Suppressor macrophage (primary cell): ENCODE measurements around the gene L3MBTL4.
"Not testable (repeated sequence)": the region's sequence is repeated elsewhere in the genome, so short reads cannot be mapped to it uniquely, and the experiment has no call there.

Source experiments
- DNase-seq, 4 experiments: peaks; one replicate each; pipeline ENCODE4 v3.0.0-alpha.2; 2020 to 2022

Gene L3MBTL4

DNA sequence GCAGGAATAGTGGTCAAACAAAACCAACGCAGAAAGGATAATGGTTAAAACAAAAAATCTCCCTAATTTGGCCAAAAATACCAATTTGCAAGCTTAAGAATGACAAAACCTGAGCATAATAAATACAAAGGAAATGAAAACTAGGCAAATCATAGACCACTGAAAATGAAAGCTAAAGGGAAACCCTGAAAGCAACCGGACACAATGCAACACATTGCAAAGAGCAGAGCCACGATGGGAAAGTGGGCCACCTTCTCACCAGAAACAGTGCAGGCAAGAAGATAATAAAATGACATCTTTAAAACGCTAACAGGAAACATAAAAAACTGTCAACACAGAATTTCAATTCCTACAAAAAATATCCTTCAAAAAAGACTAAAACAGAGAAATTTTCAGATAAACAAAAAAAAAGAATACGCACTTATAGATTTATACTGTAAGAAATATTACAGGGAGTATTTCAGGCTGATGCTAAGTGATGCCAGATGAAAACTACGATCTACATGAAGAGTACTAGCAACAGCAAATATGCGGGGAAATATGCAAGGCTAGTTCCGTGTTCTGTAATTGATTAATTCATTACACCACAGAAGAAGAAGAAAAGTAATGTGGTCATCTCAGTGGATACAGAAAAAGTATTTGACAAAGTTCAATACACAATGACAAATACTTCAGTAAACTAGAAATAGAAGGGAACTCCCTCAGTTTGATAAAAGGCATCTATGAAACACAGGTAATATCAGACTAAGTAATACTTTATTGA is 239.5 kb downstream of the L3MBTL4 start:
- DNase-seq = no peak

- no peak for DNase-seq
Observed at GRCh38 chr18:6170604-6171003, 244.1 kb downstream of the L3MBTL4 start.

DNA sequence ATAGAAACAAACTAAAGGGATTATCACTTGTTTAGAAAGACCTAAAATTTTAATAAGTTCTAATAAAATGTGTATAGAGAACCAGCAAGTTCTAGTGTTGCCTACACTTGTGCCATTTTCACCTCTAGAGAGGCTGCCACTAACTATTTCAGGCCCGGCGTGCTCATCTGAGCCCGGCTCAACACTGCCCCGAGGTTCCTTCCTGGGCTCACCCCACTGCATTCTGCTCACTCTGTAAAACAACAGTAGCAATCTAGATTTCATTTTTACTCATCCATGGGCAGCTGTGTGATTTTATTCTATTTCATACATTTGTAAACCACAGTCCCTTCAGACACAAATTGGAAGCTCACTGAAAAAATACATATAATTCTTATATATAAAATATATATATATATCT is 253.2 kb downstream of the L3MBTL4 start:
- no peak for DNase-seq

- no peak for DNase-seq
Observed at GRCh38 chr18:6159426-6159825, 255.3 kb downstream of the L3MBTL4 start.

DNA sequence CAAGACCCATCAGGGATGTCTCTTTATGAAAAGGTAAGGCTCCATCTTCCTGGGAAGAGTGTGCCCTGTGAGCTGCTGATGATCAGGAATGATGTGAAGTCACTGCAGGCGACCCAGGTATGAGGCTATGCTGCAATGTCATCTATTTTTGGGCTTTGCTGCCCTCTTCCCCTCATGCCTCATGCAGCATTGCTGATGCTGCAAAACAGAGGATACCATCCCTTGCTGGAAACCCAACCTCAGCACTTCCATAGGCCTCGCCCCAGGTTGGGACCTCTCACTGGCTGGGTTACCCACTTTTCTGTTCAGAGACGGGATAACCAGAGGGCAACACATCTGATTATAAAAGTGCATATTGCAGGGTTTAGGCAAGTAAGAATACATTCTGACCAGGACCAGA is 255.8 kb downstream of the L3MBTL4 start:
- DNase-seq = no peak

DNA sequence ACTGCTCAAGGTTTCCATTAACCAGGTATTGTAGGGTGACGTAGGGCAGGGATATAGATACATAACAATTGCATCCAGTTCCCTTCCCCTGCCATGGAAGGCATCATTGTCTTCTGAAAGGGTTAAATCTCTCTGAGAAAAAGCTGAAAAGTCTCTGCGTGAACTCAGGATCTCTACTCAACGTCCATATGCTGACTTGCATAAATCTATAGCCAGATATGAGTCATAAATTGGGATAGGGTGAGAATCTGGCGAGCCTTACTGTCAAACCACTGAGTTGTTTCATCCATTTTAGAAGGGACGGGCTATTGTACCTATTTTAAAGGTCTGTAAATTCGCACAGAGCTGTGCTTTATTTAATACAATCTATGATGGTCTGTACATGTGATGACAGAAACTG is 258.3 kb downstream of the L3MBTL4 start:
- no peak for DNase-seq

- DNase-seq = no peak
Observed at GRCh38 chr18:6155707-6156106, 259.0 kb downstream of the L3MBTL4 start.

GRCh38 chr18:6150430-6150829 is 264.3 kb downstream of the L3MBTL4 start:
- DNase-seq = no peak

DNA sequence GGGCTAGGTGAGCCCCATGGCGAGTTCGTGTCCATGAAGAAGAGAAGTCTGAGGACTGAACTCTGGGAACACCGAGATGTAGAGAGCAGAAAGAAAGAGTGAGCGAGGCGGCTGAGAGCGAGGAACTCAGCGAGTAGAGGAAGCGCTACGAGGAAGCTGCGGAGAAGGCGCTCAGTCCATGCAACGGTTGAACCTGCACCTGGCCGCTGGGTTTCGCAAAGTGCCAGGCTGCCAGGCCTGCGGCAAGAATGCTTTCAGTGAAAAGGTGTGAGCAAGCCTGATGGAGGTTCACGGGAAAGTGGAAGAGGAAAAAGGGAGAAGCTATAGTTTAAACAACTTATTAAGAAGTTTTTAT is 268.4 kb downstream of the L3MBTL4 start:
- DNase-seq = no peak

DNA sequence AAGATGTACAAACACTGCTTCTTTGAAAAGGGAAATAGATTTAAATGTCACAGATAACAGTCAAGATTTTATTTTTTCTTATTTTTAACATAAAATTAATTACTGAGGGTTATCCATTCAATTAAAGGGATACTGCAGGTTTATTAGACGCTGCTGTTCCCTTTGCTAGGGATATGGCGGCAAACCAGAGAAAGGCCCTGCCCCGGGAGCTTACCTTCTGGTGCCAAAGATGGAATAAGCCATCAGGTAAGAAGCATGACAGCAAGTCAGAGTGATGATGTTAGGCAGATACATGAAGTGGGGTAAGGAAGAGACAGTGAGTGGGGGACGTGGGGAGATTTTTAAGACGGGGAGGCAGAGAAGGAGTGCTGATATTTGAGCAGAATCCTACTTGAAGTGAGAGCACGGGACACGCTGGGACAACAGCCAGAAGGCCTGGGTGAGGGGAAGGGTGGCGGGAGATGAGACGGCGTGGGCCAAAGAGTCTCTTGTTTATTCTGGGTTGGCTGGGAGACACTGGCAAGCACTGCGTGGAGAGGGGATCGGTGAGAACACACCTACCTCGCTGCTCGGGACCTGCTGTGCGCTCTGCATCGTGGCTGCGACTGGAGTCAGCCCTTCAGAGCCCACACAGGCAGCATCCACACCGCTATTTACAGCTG is 268.9 kb downstream of the L3MBTL4 start:
- no peak for DNase-seq

DNA sequence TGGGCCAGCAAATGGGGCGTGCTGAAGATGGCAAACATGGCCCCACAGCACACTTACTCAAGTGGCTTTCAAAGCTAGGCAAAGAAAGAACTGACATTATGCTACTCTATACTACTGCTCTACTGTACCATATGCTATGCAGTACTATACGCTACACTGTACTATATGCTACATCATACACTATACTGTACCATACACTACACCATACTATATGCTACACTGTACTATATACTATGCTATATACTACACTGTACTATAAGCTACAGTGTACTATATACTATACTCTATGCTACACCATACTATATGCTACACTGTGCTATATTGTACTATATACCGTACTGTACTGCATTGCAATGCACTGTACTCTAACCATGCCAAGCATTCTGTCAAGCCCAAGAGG is 275.7 kb downstream of the L3MBTL4 start:
- DNase-seq = no peak

DNA sequence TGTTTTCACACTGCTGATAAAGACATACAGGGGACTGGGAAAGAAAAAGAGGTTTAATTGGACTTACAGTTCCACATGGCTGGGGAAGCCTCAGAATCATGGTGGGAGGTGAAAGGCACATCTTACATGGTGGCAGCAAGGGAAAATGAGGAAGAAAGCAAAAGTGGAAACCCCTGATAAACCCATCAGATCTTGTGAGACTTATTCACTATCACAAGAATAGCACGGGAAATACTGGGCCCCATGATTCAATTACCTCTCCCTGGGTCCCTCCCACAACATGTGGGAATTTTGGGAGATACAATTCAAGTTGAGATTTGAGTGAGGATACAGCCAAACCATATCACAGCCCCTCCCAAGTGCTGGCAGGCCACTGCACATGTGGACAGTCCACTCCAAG is 278.8 kb downstream of the L3MBTL4 start:
- not testable (repeated sequence) for DNase-seq

- DNase-seq = not testable (repeated sequence)
Observed at GRCh38 chr18:6135029-6135428, 279.7 kb downstream of the L3MBTL4 start.

GRCh38 chr18:6132751-6133368 is 281.9 kb downstream of the L3MBTL4 start:
- no peak for DNase-seq

- DNase-seq = no peak
Observed at GRCh38 chr18:6120820-6121279, 293.9 kb downstream of the L3MBTL4 start.

GRCh38 chr18:6119761-6120160 is 294.9 kb downstream of the L3MBTL4 start:
- DNase-seq = no peak

DNA sequence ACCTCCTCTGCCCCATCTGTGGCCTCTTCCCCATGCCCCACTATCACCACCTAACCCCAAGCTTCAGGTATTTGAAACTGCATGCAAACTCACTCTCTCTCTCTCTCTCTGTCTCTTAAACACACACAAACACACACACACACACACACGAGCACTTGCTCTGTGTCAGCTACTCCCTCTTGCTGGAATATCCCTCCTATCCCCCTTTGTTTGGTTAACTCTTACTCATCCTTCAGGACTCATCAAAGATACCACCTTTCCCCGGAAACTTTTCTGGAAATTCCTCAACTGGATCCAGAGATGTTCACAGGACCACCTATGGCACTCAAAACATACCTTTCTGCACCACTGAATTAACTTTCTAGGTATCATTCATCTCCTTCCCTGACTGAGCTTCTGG is 296.6 kb downstream of the L3MBTL4 start:
- DNase-seq = no peak

DNA sequence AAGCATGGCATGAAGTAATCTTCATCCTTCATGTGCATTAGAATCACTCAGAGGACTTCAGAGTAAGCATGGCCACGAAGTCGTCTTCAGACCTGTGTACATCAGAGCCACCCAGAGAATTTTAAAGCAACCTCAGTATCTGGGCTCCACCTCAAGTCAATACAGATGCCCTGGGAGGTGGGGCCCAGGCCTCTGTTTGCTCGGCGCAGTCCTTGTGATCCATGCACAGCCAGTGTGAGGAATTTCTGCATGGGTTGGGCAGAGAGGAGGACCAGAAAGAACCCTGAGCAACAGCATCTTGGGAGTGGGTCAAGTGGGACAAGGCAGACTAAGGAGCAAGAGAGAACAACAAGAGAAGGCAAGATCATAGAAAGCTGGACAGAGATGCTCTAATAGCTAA is 299.0 kb downstream of the L3MBTL4 start:
- no peak for DNase-seq

DNA sequence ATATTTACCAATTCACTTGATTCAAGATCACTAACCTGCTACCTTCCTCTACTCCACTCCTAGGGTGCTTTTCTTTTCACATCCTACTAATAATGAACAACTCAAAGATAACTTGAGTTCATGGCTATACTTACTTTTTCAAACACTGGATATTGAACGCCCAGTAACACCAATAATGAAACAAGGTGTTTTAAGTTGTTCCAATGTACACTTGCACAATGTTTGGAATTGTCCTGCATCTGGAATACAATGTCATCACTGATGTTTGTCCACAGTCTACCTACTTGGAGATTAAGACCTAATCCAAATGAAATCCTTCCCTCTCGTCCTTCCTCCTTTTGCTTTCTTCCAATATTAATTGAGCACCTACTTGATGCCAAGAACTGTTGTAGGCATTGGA is 301.1 kb downstream of the L3MBTL4 start:
- DNase-seq = no peak

GRCh38 chr18:6111726-6112125 is 303.0 kb downstream of the L3MBTL4 start:
- no peak for DNase-seq

- DNase-seq = peak; percentile 54 to 74 (median 68)
Observed at GRCh38 chr18:6109743-6110142, 305.0 kb downstream of the L3MBTL4 start.

GRCh38 chr18:6107794-6108193 is 306.9 kb downstream of the L3MBTL4 start:
- DNase-seq = peak in 3 of 4 experiments; percentile 3 to 10 (median 7)

- no peak for DNase-seq
Observed at GRCh38 chr18:6106091-6106685, 308.5 kb downstream of the L3MBTL4 start.

GRCh38 chr18:6103741-6104140 is 311.0 kb downstream of the L3MBTL4 start:
- DNase-seq = no peak
